Measurements from ENCODE around the gene ELMO1. TPM values are rescaled to one million over a fixed set of nuclear protein-coding genes. Genes with fewer than 3 reads are reported as not detected.
A peak's percentile ranks its signal among the peaks of the same experiment; 100 is the strongest.

The ELMO1 gene
- total and polyA plus RNA-seq, 4 donors: 10.1 to 183 (median 34.4) TPM

DNA sequence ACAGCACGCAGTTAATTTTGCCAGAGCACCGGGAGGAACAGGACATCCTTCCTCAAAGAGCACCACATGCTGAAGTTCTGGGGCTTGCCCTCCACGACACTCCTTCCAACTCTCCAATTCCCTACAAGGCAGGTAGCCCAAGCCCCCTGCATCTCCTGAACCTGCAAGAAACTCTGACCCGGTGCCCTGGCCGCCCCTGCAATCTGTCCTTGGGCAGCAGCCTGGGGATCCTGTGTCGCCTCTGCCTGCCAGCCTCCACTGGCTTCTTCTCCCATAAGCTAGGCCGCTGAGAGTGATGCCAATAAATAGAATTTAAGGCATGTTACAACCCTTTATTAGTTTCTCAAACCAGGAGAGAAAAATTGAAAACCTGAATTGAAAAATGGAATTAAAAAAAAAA lies 182.8 kb downstream of the ELMO1 start:
- no peak for ATAC-seq (ENCODE audit: insufficient read depth, low FRiP score)

DNA sequence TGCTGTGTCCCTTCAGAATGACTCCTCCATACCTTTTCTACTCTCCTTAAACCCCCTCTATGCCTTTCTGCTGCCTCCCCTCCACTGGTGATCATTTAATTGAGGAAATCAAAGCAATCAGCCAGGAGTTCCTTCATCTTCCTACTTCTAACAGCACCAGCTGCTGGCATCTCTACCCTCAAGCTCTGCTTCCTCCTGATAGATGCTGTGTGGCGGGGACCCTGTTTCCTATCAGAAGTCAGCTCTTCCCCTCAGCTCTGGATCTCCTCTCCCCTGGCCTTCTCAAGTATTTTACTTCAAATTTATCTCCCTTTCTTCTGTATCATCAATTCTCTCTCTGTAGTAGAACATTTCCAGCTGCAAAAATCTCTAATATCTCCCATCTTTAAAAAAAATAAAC lies 183.7 kb downstream of the ELMO1 start:
- H3K27ac ChIP-seq (ENCODE audit: low read depth in 1 of 2, low read length in 1 of 2): no peak overlapping the region
- DNase-seq: no peak
- no peak overlapping the region for H3K4me3 ChIP-seq
- no peak for ATAC-seq (ENCODE audit: insufficient read depth, low FRiP score)
- no peaks in the 10 kb centered on the region for H3K27me3 ChIP-seq (ENCODE audit: control insufficient read depth in 3 of 3, insufficient read depth in 3 of 3, low read length in 2 of 3)
- no peaks in the 10 kb centered on the region for H3K9me3 ChIP-seq (ENCODE audit: control insufficient read depth in 4 of 4, insufficient read depth in 3 of 4, low read length in 3 of 4)
- H3K4me1 ChIP-seq (ENCODE audit: control insufficient read depth in 5 of 5, insufficient read depth in 5 of 5, low read length in 5 of 5): peaks cover 0 to 6% (median 4%) of the 10 kb centered on the region in 5 donors
- 25 to 33% methylated on average over 1 of the region's 1 CpG for WGBS, 2 donors
- TF ChIP-seq, protein P1, sequence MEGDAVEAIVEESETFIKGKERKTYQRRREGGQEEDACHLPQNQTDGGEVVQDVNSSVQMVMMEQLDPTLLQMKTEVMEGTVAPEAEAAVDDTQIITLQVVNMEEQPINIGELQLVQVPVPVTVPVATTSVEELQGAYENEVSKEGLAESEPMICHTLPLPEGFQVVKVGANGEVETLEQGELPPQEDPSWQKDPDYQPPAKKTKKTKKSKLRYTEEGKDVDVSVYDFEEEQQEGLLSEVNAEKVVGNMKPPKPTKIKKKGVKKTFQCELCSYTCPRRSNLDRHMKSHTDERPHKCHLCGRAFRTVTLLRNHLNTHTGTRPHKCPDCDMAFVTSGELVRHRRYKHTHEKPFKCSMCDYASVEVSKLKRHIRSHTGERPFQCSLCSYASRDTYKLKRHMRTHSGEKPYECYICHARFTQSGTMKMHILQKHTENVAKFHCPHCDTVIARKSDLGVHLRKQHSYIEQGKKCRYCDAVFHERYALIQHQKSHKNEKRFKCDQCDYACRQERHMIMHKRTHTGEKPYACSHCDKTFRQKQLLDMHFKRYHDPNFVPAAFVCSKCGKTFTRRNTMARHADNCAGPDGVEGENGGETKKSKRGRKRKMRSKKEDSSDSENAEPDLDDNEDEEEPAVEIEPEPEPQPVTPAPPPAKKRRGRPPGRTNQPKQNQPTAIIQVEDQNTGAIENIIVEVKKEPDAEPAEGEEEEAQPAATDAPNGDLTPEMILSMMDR (IDR thresholded peaks at IDR 0.05; ENCODE audit: control extremely low read depth, extremely low read depth): no peak
- H3K9ac ChIP-seq (ENCODE audit: insufficient read depth in 1 of 2, low read length in 2 of 2): no peak overlapping the region
- H3K36me3 ChIP-seq (ENCODE audit: control insufficient read depth in 4 of 4, insufficient read depth in 4 of 4, low read length in 4 of 4): peaks cover 0 to 4% (median 0%) of the 10 kb centered on the region in 4 donors

More for the DNA sequence above, 182.8 kb downstream of the ELMO1 start:
- Histone ChIP-seq H3K9ac (ENCODE audit: insufficient read depth in 1 of 2, low read length in 2 of 2) (no peak overlapping the region), H3K36me3 (ENCODE audit: control insufficient read depth in 4 of 4, insufficient read depth in 4 of 4, low read length in 4 of 4) (peaks cover 0 to 4% (median 0%) of the 10 kb centered on the region in 4 donors), H3K9me3 (ENCODE audit: control insufficient read depth in 4 of 4, insufficient read depth in 3 of 4, low read length in 3 of 4) (no peaks in the 10 kb centered on the region), H3K27me3 (ENCODE audit: control insufficient read depth in 3 of 3, insufficient read depth in 3 of 3, low read length in 2 of 3) (no peaks in the 10 kb centered on the region), H3K27ac (ENCODE audit: low read depth in 1 of 2, low read length in 1 of 2) (no peak overlapping the region), H3K4me1 (ENCODE audit: control insufficient read depth in 5 of 5, insufficient read depth in 5 of 5, low read length in 5 of 5) (peaks cover 0 to 6% (median 5%) of the 10 kb centered on the region in 5 donors), H3K4me3 (no peak overlapping the region)
- WGBS, 2 donors: 71 to 83% methylated on average over 7 of the region's 7 CpGs
- TF ChIP-seq, protein P1 (IDR thresholded peaks at IDR 0.05; ENCODE audit: control extremely low read depth, extremely low read depth): no peak
- DNase-seq: no peak

DNA sequence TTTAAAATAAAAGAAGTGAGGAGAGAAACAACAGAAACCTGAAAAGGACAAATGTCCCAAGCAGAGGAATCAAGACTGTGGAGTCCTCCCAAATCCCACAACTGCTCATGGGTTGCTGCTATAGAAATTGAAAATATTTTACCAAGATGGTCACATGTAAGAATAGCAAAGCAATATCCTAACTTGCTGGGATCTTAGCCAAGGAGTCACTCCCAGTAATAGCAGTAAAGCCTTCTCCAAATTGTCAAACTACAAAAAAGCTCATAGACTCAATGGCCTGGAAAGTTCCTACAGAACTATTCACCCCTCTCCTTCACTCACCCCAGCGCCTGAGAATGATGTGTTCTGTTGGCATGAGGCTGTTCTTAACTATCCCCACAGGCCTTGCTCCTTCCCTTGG lies 186.5 kb downstream of the ELMO1 start:
- ATAC-seq (ENCODE audit: insufficient read depth, low FRiP score): no peak
- H3K27ac ChIP-seq (ENCODE audit: low read depth in 1 of 2, low read length in 1 of 2): no peak overlapping the region
- peaks cover 0 to 9% (median 3%) of the 10 kb centered on the region in 5 donors for H3K4me1 ChIP-seq (ENCODE audit: control insufficient read depth in 5 of 5, insufficient read depth in 5 of 5, low read length in 5 of 5)
- no peaks in the 10 kb centered on the region for H3K27me3 ChIP-seq (ENCODE audit: control insufficient read depth in 3 of 3, insufficient read depth in 3 of 3, low read length in 2 of 3)
- H3K9me3 ChIP-seq (ENCODE audit: control insufficient read depth in 4 of 4, insufficient read depth in 3 of 4, low read length in 3 of 4): no peaks in the 10 kb centered on the region
- no peak overlapping the region for H3K9ac ChIP-seq (ENCODE audit: insufficient read depth in 1 of 2, low read length in 2 of 2)
- TF ChIP-seq, protein P1 (IDR thresholded peaks at IDR 0.05; ENCODE audit: control extremely low read depth, extremely low read depth): no peak
- H3K36me3 ChIP-seq (ENCODE audit: control insufficient read depth in 4 of 4, insufficient read depth in 4 of 4, low read length in 4 of 4): no peaks in the 10 kb centered on the region
- WGBS, 2 donors: 87 to 95% methylated on average over 1 of the region's 1 CpG
- peak in 2 of 3 donors; percentile 33 to 62 for DNase-seq
- H3K4me3 ChIP-seq: no peak overlapping the region

DNA sequence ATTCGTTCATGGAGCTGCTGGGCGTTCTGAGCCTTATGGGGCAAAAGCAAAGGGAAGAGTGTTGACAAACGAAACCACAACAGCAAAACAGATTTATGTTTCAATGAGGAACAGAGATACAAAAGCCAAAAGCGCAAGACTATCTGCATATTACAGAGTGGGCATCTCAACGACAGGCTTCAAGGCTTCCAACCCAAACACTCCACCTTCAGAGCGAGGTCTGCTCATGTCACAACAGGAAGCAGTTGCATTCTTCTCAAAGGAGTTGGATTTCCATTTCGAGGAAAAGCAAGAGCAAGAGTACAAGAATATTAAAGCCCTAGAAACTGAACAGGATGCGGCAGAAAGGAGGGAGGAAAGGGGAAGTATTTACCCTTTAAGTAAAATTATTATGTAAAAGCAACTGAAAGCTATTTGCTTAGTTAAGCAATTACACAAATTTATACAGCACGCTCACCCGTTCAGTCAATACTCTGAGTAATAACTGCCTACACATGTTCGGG lies 189.3 kb downstream of the ELMO1 start:
- Histone ChIP-seq H3K9me3 (ENCODE audit: control insufficient read depth in 4 of 4, insufficient read depth in 3 of 4, low read length in 3 of 4) (no peaks in the 10 kb centered on the region), H3K27me3 (ENCODE audit: control insufficient read depth in 3 of 3, insufficient read depth in 3 of 3, low read length in 2 of 3) (no peaks in the 10 kb centered on the region), H3K27ac (ENCODE audit: low read depth in 1 of 2, low read length in 1 of 2) (peak overlapping the region in 1 of 2 donors; percentile 0), H3K36me3 (ENCODE audit: control insufficient read depth in 4 of 4, insufficient read depth in 4 of 4, low read length in 4 of 4) (peaks cover 0 to 2% (median 0%) of the 10 kb centered on the region in 4 donors), H3K9ac (ENCODE audit: insufficient read depth in 1 of 2, low read length in 2 of 2) (no peak overlapping the region), H3K4me3 (no peak overlapping the region), H3K4me1 (ENCODE audit: control insufficient read depth in 5 of 5, insufficient read depth in 5 of 5, low read length in 5 of 5) (peaks cover 0 to 9% (median 3%) of the 10 kb centered on the region in 5 donors)
- 28 to 52% methylated on average over 11 of the region's 11 CpGs for WGBS, 2 donors
- TF ChIP-seq, protein P1 (IDR thresholded peaks at IDR 0.05; ENCODE audit: control extremely low read depth, extremely low read depth): no peak
- no peak for DNase-seq
- ATAC-seq (ENCODE audit: insufficient read depth, low FRiP score): peak; percentile 27

Data from lung (tissue), 12 donors.